Neural progenitor cell (in vitro differentiated cells): ENCODE data around the gene HCRTR1.

ENCODE experiments used
- CTCF ChIP-seq: fragments of 200-600 bp; sonication (generic); IDR thresholded peaks from 2 replicates; pipeline ENCODE4 v1.5.1; 2017; ENCODE audit warnings: antibody characterized with exemption, mild to moderate bottlenecking
- EZH2 ChIP-seq: fragments of 200-600 bp; sonication (generic); IDR thresholded peaks from 2 replicates; pipeline ENCODE4 v1.6.1; 2017; ENCODE audit warnings: antibody characterized with exemption, mild to moderate bottlenecking, moderate library complexity

DNA sequence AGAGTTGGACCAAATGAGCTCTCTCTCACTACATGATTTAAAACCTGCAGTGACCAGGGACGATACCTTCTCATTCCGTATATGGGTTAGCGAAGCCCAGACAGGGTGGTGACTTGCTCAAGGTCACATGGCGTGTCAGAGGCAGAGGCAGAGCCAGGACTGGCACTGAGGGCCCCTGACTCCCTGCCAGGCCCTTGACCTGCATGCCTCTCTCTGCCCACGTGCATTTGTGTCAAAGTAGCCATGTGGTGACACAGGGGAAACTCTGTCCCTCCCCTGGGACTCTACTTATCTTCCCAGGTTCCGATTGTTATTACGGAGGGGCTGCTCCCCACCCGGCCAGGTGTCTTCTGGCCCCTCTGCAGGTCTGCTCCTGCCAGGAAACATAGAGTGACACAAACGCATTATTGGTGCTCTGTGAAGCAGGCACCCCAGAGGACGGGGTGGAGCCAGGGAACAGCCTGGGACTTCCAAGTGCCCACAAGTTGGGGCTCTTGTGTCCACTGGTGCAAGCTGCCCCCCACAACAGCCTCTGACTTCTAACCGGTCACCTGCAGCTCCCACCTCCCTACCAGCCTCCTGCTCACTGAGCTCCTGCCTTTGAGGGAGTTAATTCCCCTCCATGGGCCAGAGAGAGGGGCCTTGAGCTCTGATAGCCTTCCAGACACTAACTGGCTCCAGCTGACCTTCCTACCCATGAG, 48.4 kb upstream of the HCRTR1 start:
- TF ChIP-seq CTCF: no peak
- no peak for TF ChIP-seq EZH2
